ENCODE data around the gene SOX5. TPM values are rescaled to one million over a fixed set of nuclear protein-coding genes. Genes with fewer than 3 reads are reported as not detected.

Gene SOX5
- total and polyA plus RNA-seq, 9 of the 15 experiments (the other 6 are each of a cell fraction or from before 2014, with no cell fraction given) = 8.3 to 16.5 (median 11.9) TPM

DNA sequence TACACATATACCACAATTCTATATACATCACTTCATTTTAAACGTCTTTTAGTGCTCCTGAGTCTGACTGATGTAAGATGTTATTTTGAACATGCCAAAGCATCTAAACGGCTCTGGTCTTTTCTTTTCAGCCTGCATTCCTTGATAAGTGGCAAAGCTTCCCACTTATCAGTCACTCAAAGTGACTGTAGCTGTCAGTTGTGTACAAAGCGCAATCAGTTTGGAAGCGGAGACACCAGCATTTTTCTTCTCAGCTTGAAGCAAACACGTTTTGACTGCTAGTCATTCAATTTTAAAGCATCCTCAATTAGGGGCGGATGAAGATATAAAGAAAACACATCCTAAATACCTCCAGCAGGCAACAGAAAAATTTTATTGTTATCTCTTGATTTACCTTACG is 226.8 kb downstream of the SOX5 start (continued):
- TF ChIP-seq, protein P1, sequence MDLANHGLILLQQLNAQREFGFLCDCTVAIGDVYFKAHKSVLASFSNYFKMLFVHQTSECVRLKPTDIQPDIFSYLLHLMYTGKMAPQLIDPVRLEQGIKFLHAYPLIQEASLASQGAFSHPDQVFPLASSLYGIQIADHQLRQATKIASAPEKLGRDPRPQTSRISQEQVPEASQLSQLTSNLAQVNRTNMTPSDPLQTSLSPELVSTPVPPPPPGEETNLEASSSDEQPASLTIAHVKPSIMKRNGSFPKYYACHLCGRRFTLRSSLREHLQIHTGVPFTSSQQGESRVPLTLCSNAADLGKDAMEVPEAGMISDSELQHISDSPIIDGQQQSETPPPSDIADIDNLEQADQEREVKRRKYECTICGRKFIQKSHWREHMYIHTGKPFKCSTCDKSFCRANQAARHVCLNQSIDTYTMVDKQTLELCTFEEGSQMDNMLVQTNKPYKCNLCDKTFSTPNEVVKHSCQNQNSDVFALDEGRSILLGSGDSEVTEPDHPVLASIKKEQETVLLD (IDR thresholded peaks at IDR 0.05) = 0 out of 2 replicates have a peak, but pooled peaks have one; percentile 7
- TF ChIP-seq ZNF766 (CRISPR knock-in tag; conservative IDR thresholded peaks at IDR 0.05) (no peak), PML (IDR thresholded peaks at IDR 0.05; ENCODE audit: low read length) (peak; percentile 64), FOXK2 (conservative IDR thresholded peaks at IDR 0.05 in 1 of 2, IDR thresholded peaks at IDR 0.05 in 1 of 2; ENCODE audit: low read depth in 2 of 2) (peak; percentile 66 to 69; a peak in 3 of 4 replicates), TSC22D4 (tag; IDR thresholded peaks at IDR 0.05) (no peak), KDM5B (IDR thresholded peaks at IDR 0.05; ENCODE audit: insufficient replicate concordance, low read depth, low read length) (no peak), HMG20A (CRISPR knock-in tag; conservative IDR thresholded peaks at IDR 0.05) (no peak), ZKSCAN8 (CRISPR knock-in tag; IDR thresholded peaks at IDR 0.05) (no peak), ZNF146 (CRISPR knock-in tag; IDR thresholded peaks at IDR 0.05; ENCODE audit: unreplicated experiment) (no peak), COPS2 (conservative IDR thresholded peaks at IDR 0.05) (no peak), CBX8 (IDR thresholded peaks at IDR 0.05; ENCODE audit: borderline replicate concordance, extremely low read depth, low read depth, low read length, poor library complexity, severe bottlenecking) (no peak), NR2C2 (CRISPR knock-in tag; IDR thresholded peaks at IDR 0.05) (no peak), NR2C2 (tag; IDR thresholded peaks at IDR 0.05) (no peak), NFE2L1 (tag; IDR thresholded peaks at IDR 0.05; ENCODE audit: borderline replicate concordance, low read depth) (no peak), RCOR1 (IDR thresholded peaks at IDR 0.05; ENCODE audit: borderline replicate concordance in 1 of 2, low read depth in 2 of 2, low read length in 2 of 2) (peak in 1 of 2 experiments; percentile 82; a peak in 2 of 4 replicates), POLR2G (IDR thresholded peaks at IDR 0.05; ENCODE audit: low read depth, low read length) (no peak), ZFP36 (IDR thresholded peaks at IDR 0.05; ENCODE audit: low read depth, low read length, partially characterized antibody) (peak; percentile 22), GATAD2A (IDR thresholded peaks at IDR 0.05) (0 out of 2 replicates have a peak, but pooled peaks have one; percentile 78), SRSF1 (IDR thresholded peaks at IDR 0.05; ENCODE audit: low read depth, low read length) (no peak), NR2F6 (CRISPR knock-in tag; IDR thresholded peaks at IDR 0.05) (no peak), ETS2 (tag; IDR thresholded peaks at IDR 0.05; ENCODE audit: borderline replicate concordance, poor library complexity, severe bottlenecking) (no peak), ZNF444 (CRISPR knock-in tag; IDR thresholded peaks at IDR 0.05) (no peak), BCL6 (CRISPR knock-in tag; IDR thresholded peaks at IDR 0.05) (no peak), TEAD1 (CRISPR knock-in tag; IDR thresholded peaks at IDR 0.05) (0 out of 4 replicates have a peak, but pooled peaks of 1 of the 2 experiments have one; percentile 9), ZNF134 (CRISPR knock-in tag; conservative IDR thresholded peaks at IDR 0.05) (no peak)
- TF ChIP-seq, protein P2, sequence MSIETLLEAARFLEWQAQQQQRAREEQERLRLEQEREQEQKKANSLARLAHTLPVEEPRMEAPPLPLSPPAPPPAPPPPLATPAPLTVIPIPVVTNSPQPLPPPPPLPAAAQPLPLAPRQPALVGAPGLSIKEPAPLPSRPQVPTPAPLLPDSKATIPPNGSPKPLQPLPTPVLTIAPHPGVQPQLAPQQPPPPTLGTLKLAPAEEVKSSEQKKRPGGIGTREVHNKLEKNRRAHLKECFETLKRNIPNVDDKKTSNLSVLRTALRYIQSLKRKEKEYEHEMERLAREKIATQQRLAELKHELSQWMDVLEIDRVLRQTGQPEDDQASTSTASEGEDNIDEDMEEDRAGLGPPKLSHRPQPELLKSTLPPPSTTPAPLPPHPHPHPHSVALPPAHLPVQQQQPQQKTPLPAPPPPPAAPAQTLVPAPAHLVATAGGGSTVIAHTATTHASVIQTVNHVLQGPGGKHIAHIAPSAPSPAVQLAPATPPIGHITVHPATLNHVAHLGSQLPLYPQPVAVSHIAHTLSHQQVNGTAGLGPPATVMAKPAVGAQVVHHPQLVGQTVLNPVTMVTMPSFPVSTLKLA (conservative IDR thresholded peaks at IDR 0.05) = peak in 1 of 2 experiments; percentile 47; a peak in 1 of 4 replicates
- TF ChIP-seq, protein P3, sequence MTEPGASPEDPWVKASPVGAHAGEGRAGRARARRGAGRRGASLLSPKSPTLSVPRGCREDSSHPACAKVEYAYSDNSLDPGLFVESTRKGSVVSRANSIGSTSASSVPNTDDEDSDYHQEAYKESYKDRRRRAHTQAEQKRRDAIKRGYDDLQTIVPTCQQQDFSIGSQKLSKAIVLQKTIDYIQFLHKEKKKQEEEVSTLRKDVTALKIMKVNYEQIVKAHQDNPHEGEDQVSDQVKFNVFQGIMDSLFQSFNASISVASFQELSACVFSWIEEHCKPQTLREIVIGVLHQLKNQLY (CRISPR knock-in tag; conservative IDR thresholded peaks at IDR 0.05) = no peak
